IMR-90 (cell line): ENCODE measurements around the gene UBALD1. TPM values are rescaled to one million over a fixed set of nuclear protein-coding genes. Genes with fewer than 3 reads are reported as not detected.

Experiments used
- ATAC-seq: fragments of 200-7000 bp; cut with Tn5 transposase; 2 replicates; pipeline ENCODE4 v1.9.1; 2020; ENCODE audit warnings: low read depth, mild to moderate bottlenecking, moderate library complexity
- BruUV-seq: library from RNA; stranded (reverse); fragments of 400-500 nt; replicated peaks from 2 replicates; lab custom pipeline; 2021; lab: Mats Ljungman, UMichigan
- CTCF ChIA-PET: fragments of 300-600 bp; formaldehyde crosslinking; extraction: SDS; loops from one replicate; lab custom pipeline; 2021; ENCODE audit warnings: antibody characterized with exemption; lab: Yijun Ruan, JAX
- POLR2A ChIA-PET: fragments of 300-600 bp; sonication (Branson Sonifier 250); formaldehyde crosslinking; loops from one replicate; lab custom pipeline; 2022; ENCODE audit warnings: antibody characterized with exemption; ENCODE audit not compliant: unreplicated experiment; lab: Charles Lee
- DNase-seq: peaks from one replicate; pipeline ENCODE4 v3.0.0; 2013
- H2AFZ ChIP-seq: replicated peaks from 2 replicates; pipeline ENCODE3; 2013; ENCODE audit warnings: low read length, mild to moderate bottlenecking; ENCODE audit not compliant: poor library complexity
- H2AK5ac ChIP-seq: 2 replicates; pipeline ENCODE4 v1.6.1; 2013; ENCODE audit warnings: low read depth, low read length, inconsistent platforms
- H2AK9ac ChIP-seq: replicated peaks from 2 replicates; pipeline ENCODE3; 2013; ENCODE audit warnings: mild to moderate bottlenecking, low read depth, low read length, moderate library complexity; ENCODE audit not compliant: poor library complexity
- H2BK120ac ChIP-seq: 2 replicates; pipeline ENCODE4 v1.6.1; 2013; ENCODE audit warnings: low read depth, low read length, inconsistent platforms
- H2BK15ac ChIP-seq: 3 replicates; pipeline ENCODE4 v1.6.1; 2013; ENCODE audit warnings: low read depth, low read length, inconsistent platforms
- H2BK20ac ChIP-seq: 2 replicates; pipeline ENCODE4 v1.6.1; 2013; ENCODE audit warnings: low read depth, mild to moderate bottlenecking, inconsistent platforms, low read length, moderate library complexity
- H2BK5ac ChIP-seq: 2 replicates; pipeline ENCODE4 v1.6.1; 2013; ENCODE audit warnings: mild to moderate bottlenecking, low read depth, low read length, inconsistent platforms; ENCODE audit not compliant: poor library complexity, severe bottlenecking
- H3K14ac ChIP-seq: replicated peaks from 2 replicates; pipeline ENCODE4 v1.6.1; 2013; ENCODE audit warnings: low read depth, low read length, inconsistent platforms
- H3K18ac ChIP-seq: 2 replicates; pipeline ENCODE4 v1.6.1; 2013; ENCODE audit warnings: low read depth, low read length, control low read depth
- H3K23ac ChIP-seq: 2 replicates; pipeline ENCODE4 v1.6.1; 2013; ENCODE audit warnings: low read depth, low read length, inconsistent platforms
- H3K27ac ChIP-seq: 2 replicates; pipeline ENCODE4 v1.5.1; 2013; ENCODE audit warnings: mild to moderate bottlenecking, control low read depth, low read length; ENCODE audit not compliant: insufficient read depth
- H3K27me3 ChIP-seq: 2 replicates; pipeline ENCODE4 v1.6.1; 2013; ENCODE audit warnings: low read length; ENCODE audit not compliant: control insufficient read depth, insufficient read depth
- H3K36me3 ChIP-seq: 2 replicates; pipeline ENCODE4 v1.6.1; 2013; ENCODE audit warnings: low read length, mixed read lengths; ENCODE audit not compliant: control insufficient read depth, insufficient read depth
- H3K4ac ChIP-seq: 2 replicates; pipeline ENCODE4 v1.6.1; 2013; ENCODE audit warnings: low read depth, low read length, inconsistent platforms
- H3K4me1 ChIP-seq: 2 replicates; pipeline ENCODE4 v1.6.1; 2013; ENCODE audit warnings: low read length, mixed read lengths; ENCODE audit not compliant: control insufficient read depth, insufficient read depth
- H3K4me2 ChIP-seq: 2 replicates; pipeline ENCODE4 v1.6.1; 2013; ENCODE audit warnings: low read depth, mild to moderate bottlenecking, control low read depth, low read length, moderate library complexity
- H3K4me3 ChIP-seq: 2 replicates; pipeline ENCODE4 v1.5.1; 2013; ENCODE audit warnings: low read depth, mild to moderate bottlenecking, control low read depth, low read length, moderate library complexity; ENCODE audit not compliant: insufficient read depth
- H3K56ac ChIP-seq: 2 replicates; pipeline ENCODE4 v1.6.1; 2013; ENCODE audit warnings: low read length, inconsistent platforms; ENCODE audit not compliant: insufficient read depth; ENCODE audit errors: extremely low read depth
- H3K79me1 ChIP-seq, 2 experiments: 2 replicates each; pipeline ENCODE4 v1.6.1; 2013; ENCODE audit warnings: low read length in 2 of 2, inconsistent platforms in 1 of 2, low read depth in 1 of 2
- H3K9ac ChIP-seq: 2 replicates; pipeline ENCODE4 v1.6.1; 2013; ENCODE audit warnings: low read depth, low read length, control low read depth
- H3K9me1 ChIP-seq: 2 replicates; pipeline ENCODE4 v1.6.1; 2013; ENCODE audit warnings: low read length, inconsistent platforms; ENCODE audit not compliant: insufficient read depth
- H3K9me3 ChIP-seq: 2 replicates; pipeline ENCODE4 v1.6.1; 2013; ENCODE audit warnings: low read length; ENCODE audit not compliant: control insufficient read depth, insufficient read depth
- H4K20me1 ChIP-seq: 2 replicates; pipeline ENCODE4 v1.6.1; 2013; ENCODE audit warnings: low read length, inconsistent platforms; ENCODE audit not compliant: insufficient read depth
- H4K5ac ChIP-seq: 2 replicates; pipeline ENCODE4 v1.6.1; 2013; ENCODE audit warnings: mild to moderate bottlenecking, low read depth, low read length, control low read depth
- H4K8ac ChIP-seq, 2 experiments: 2 replicates each; pipeline ENCODE4 v1.6.1; 2013; ENCODE audit warnings: low read depth in 2 of 2, low read length in 2 of 2, control low read depth in 1 of 2, inconsistent platforms in 1 of 2
- H4K91ac ChIP-seq: 2 replicates; pipeline ENCODE4 v1.6.1; 2013; ENCODE audit warnings: low read depth, low read length, inconsistent platforms; ENCODE audit not compliant: insufficient read depth
- BHLHE40 ChIP-seq: fragments of 150-350 bp; IDR thresholded peaks from 2 replicates; pipeline ENCODE4 v1.6.1; 2016; ENCODE audit warnings: mild to moderate bottlenecking, low read depth, low read length
- CEBPB ChIP-seq: IDR thresholded peaks from 2 replicates; pipeline ENCODE4 v1.6.1; 2012; ENCODE audit warnings: low read depth, low read length, improper control_type of control experiment
- CHD1 ChIP-seq: IDR thresholded peaks from 2 replicates; pipeline ENCODE4 v1.6.1; 2012; ENCODE audit warnings: low read depth, low read length, improper control_type of control experiment
- FOS ChIP-seq: fragments of 150-350 bp; IDR thresholded peaks from 2 replicates; pipeline ENCODE4 v1.6.1; 2016; ENCODE audit warnings: low read depth, low read length
- MAFK ChIP-seq: IDR thresholded peaks from 2 replicates; pipeline ENCODE4 v1.6.1; 2012; ENCODE audit warnings: low read depth, low read length, improper control_type of control experiment
- MAZ ChIP-seq: IDR thresholded peaks from 2 replicates; pipeline ENCODE4 v1.6.1; 2012; ENCODE audit warnings: low read depth, mild to moderate bottlenecking, low read length, improper control_type of control experiment, moderate library complexity, borderline replicate concordance
- MXI1 ChIP-seq: IDR thresholded peaks from 2 replicates; pipeline ENCODE4 v1.6.1; 2012; ENCODE audit warnings: low read depth, mild to moderate bottlenecking, low read length, moderate library complexity, borderline replicate concordance
- NFE2L2 ChIP-seq: fragments of 150-350 bp; IDR thresholded peaks from 2 replicates; pipeline ENCODE4 v1.6.1; 2016; ENCODE audit warnings: low read depth, mild to moderate bottlenecking, low read length
- POLR2A ChIP-seq: IDR thresholded peaks from 2 replicates; pipeline ENCODE4 v1.6.1; 2012; ENCODE audit warnings: mild to moderate bottlenecking, low read depth, low read length
- RAD21 ChIP-seq: IDR thresholded peaks from 2 replicates; pipeline ENCODE4 v1.6.1; 2012; ENCODE audit warnings: low read length, improper control_type of control experiment
- RCOR1 ChIP-seq: IDR thresholded peaks from 2 replicates; pipeline ENCODE4 v1.6.1; 2012; ENCODE audit warnings: mild to moderate bottlenecking, low read length, improper control_type of control experiment; ENCODE audit not compliant: insufficient replicate concordance
- RFX5 ChIP-seq: IDR thresholded peaks from 2 replicates; pipeline ENCODE4 v1.8.0; 2012; ENCODE audit warnings: low read depth, mild to moderate bottlenecking, low read length, moderate library complexity
- WGBS, 2 experiments: methylation state at CpG; one replicate each; pipeline versions ENCODE4 v1.1.5 to v1.1.7; 2013; ENCODE audit warnings: missing lambda C conversion rate in 2 of 2; ENCODE audit not compliant: insufficient read length in 1 of 2; ENCODE audit errors: extremely low coverage in 2 of 2; 5-methylcytosine and 5-hydroxymethylcytosine counted together
- dilution Hi-C: fragments of 300-500 bp; cut with HindIII; formaldehyde crosslinking; loops from one replicate; pipeline ENCODE4 v1.14.3; 2018; ENCODE audit warnings: low sequenced_read_pairs; ENCODE audit not compliant: unreplicated experiment
- in situ Hi-C: fragments of 300-500 bp; cut with MboI; formaldehyde crosslinking; loops from 3 replicates; pipeline ENCODE4 v1.14.3; 2019; ENCODE audit warnings: low sequenced_read_pairs, inconsistent platforms, mixed read lengths
- intact Hi-C: fragments of 100-400 bp; cut with micrococcal nuclease; formaldehyde crosslinking; loops from 2 replicates; pipeline ENCODE4 v1.10.0; 2022
- polyA plus RNA-seq, 3 experiments: library from polyadenylated mRNA; depleted of rRNA; stranded (reverse); fragments of >200 nt; gene quantifications; 2 replicates each; pipeline ENCODE4 v1.2.3, GENCODE V29; 2012; ENCODE audit warnings: low replicate concordance in 1 of 3
- total RNA-seq: library from RNA; depleted of rRNA; stranded (reverse); fragments of >200 nt; gene quantifications from 2 replicates; pipeline ENCODE4 v1.2.3, GENCODE V29; 2012
- TF ChIP-seq, protein P1 (sequence below): fragments of 150-350 bp; IDR thresholded peaks from 2 replicates; pipeline ENCODE4 v1.6.1; 2016; ENCODE audit warnings: low read depth, mild to moderate bottlenecking, low read length, moderate library complexity, borderline replicate concordance
- TF ChIP-seq, protein P2 (sequence below): conservative IDR thresholded peaks from 2 replicates; pipeline ENCODE4 v1.5.1; 2012; ENCODE audit warnings: mild to moderate bottlenecking, low read depth, low read length, improper control_type of control experiment

The UBALD1 gene
- total and polyA plus RNA-seq, 2 of the 4 experiments (the other 2 are of a cell fraction) = 1.3 to 14.5 TPM

DNA sequence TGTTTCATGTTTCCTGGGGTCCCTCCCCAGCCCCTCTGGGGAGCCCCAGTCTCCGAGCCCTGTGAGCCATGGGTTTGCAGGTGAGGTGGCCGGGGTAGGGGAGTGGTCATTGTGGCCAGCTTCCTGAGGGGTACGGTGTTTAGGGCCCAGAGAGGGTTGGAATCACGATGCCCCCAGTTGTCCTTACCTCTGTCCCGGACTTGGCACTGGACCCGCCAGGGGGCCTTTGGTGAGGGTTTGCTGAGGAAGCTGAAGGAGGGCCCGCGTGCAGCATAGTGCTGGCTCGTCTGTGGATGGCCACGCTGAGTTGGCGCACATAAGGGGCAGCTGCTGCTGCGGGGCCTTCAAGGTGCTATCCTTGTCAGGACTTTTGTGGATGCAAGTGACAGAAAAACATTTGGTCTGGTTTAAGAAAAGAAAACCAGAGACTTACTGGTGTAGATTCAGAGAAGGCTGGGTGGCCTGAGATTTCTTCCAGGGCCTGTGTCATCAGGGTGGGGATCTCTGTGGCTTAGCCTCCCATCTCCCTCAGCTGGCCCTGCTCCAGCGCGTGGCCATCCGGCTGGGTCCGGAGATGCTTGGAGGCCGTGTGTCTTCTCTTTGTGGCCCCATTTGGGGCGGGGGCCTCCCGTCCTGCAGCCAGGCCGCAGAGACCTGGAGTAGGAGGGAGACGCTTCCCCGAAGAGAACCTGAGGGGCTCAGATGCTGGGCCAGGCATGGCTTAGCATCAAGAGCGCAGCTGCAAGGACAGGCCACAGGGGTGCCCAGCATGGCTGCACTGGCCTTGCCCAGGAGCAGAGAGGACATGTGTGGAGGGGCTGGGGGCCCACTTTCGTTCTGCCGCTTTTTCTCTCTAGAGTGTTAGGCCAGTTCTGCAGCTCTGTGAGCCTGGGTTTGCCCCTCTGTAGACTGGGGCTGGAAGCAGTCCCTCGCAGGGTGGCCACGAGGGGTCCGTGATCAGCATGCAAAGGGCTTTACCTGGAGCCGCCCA lies 45.0 kb upstream of the UBALD1 start:
- TF ChIP-seq CHD1 (no peak), CEBPB (no peak), MXI1 (no peak), MAZ (no peak), RCOR1 (no peak), RFX5 (no peak), RAD21 (no peak), MAFK (no peak), POLR2A (no peak), NFE2L2 (no peak), BHLHE40 (no peak), FOS (no peak)
- TF ChIP-seq, protein P1, sequence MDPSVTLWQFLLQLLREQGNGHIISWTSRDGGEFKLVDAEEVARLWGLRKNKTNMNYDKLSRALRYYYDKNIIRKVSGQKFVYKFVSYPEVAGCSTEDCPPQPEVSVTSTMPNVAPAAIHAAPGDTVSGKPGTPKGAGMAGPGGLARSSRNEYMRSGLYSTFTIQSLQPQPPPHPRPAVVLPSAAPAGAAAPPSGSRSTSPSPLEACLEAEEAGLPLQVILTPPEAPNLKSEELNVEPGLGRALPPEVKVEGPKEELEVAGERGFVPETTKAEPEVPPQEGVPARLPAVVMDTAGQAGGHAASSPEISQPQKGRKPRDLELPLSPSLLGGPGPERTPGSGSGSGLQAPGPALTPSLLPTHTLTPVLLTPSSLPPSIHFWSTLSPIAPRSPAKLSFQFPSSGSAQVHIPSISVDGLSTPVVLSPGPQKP = no peak
- TF ChIP-seq, protein P2, sequence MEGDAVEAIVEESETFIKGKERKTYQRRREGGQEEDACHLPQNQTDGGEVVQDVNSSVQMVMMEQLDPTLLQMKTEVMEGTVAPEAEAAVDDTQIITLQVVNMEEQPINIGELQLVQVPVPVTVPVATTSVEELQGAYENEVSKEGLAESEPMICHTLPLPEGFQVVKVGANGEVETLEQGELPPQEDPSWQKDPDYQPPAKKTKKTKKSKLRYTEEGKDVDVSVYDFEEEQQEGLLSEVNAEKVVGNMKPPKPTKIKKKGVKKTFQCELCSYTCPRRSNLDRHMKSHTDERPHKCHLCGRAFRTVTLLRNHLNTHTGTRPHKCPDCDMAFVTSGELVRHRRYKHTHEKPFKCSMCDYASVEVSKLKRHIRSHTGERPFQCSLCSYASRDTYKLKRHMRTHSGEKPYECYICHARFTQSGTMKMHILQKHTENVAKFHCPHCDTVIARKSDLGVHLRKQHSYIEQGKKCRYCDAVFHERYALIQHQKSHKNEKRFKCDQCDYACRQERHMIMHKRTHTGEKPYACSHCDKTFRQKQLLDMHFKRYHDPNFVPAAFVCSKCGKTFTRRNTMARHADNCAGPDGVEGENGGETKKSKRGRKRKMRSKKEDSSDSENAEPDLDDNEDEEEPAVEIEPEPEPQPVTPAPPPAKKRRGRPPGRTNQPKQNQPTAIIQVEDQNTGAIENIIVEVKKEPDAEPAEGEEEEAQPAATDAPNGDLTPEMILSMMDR = no peak
- Histone ChIP-seq H3K18ac (no peak overlapping the region), H4K8ac (no peak overlapping the region), H4K91ac (no peak overlapping the region), H3K23ac (no peak overlapping the region), H2BK120ac (no peak overlapping the region), H2AFZ (no peak overlapping the region), H3K27me3 (no peaks in the 10 kb centered on the region), H2AK5ac (no peak overlapping the region), H3K9me1 (peaks cover 2% of the 10 kb centered on the region; the same call in 1 of the 2 replicates), H3K9me3 (no peaks in the 10 kb centered on the region), H3K14ac (no peak overlapping the region), H4K5ac (no peak overlapping the region), H3K79me1 (peaks cover 11 to 45% of the 10 kb centered on the region in 2 experiments), H2AK9ac (peak overlapping the region; percentile 19), H2BK15ac (no peak overlapping the region), H2BK5ac (no peak overlapping the region), H3K56ac (no peak overlapping the region), H3K4ac (no peak overlapping the region), H3K4me1 (no peaks in the 10 kb centered on the region), H3K27ac (no peak overlapping the region), H3K4me2 (no peak overlapping the region), H3K36me3 (peaks cover 56% of the 10 kb centered on the region), H4K20me1 (peaks cover 44% of the 10 kb centered on the region), H2BK20ac (no peak overlapping the region), H3K4me3 (no peak overlapping the region), H3K9ac (no peak overlapping the region)
- dilution Hi-C loops = no loop called here
- no peak for DNase-seq
- ChIA-PET POLR2A (no interaction called here), CTCF (no interaction called here)
- WGBS, 2 experiments = 93% methylated on average over 7 of the region's 29 CpGs; no CpG with 5 or more reads in 1 of the 2 experiments
- BruUV-seq = no TSS peak
- in situ Hi-C loops = no loop called here
- intact Hi-C loops = no loop called here
- ATAC-seq = no peak
